K562 (cell line): Measurements from ENCODE around the gene HIVEP1. TPM values are rescaled to one million over a fixed set of nuclear protein-coding genes. Genes with fewer than 3 reads are reported as not detected.

Source experiments
- ATAC-seq: fragments of 200-7000 bp; cut with Tn5 transposase; 3 replicates; pipeline ENCODE4 v1.9.1; 2020; ENCODE audit warnings: moderate library complexity
- BruUV-seq: library from RNA; stranded (reverse); fragments of 400-500 nt; replicated peaks from 2 replicates; lab custom pipeline; 2021; lab: Mats Ljungman, UMichigan
- CTCF ChIA-PET: fragments of 300-600 bp; formaldehyde crosslinking; extraction: SDS; loops from one replicate; lab custom pipeline; 2021; ENCODE audit warnings: low intra/inter-chr PET ratio; lab: Yijun Ruan, JAX
- POLR2A ChIA-PET: fragments of 300-600, 350-650 bp; sonication (Branson Sonifier 250); formaldehyde crosslinking; extraction: SDS; loops from one replicate; lab custom pipeline; 2021; ENCODE audit warnings: antibody characterized with exemption, inconsistent platforms; lab: Yijun Ruan, JAX
- DNase-seq, 4 experiments: peaks; one replicate each; pipeline versions ENCODE4 v3.0.0 to v3.0.0-alpha.2; 2011 to 2018; ENCODE audit warnings: low spot score in 3 of 4, mixed read lengths in 3 of 4; ENCODE audit errors: extremely low read depth in 1 of 4
- FAIRE-seq: peaks from 2 replicates; lab custom pipeline; 2011; peaks lifted over from hg19 to GRCh38; lab: Jason Lieb, UNC
- H2AFZ ChIP-seq: 2 replicates; pipeline ENCODE4 v1.6.0; 2011; ENCODE audit warnings: low read depth, low read length, control low read depth, inconsistent platforms
- H3K27ac ChIP-seq: fragments of 200-600 bp; 3 replicates; pipeline ENCODE4 v1.8.0; 2011; ENCODE audit warnings: low read depth, mild to moderate bottlenecking, control low read depth, inconsistent platforms, low read length, moderate library complexity, mixed read lengths; ENCODE audit errors: extremely low read depth
- H3K27me3 ChIP-seq, 2 experiments: fragments of 300-600 bp in 1 of 2; 2 replicates in 1 of 2; 3 replicates in 1 of 2; pipeline versions ENCODE4 v1.6.0 to v1.8.0; 2011; ENCODE audit warnings: inconsistent platforms in 2 of 2, low read length in 2 of 2, mild to moderate bottlenecking in 1 of 2, mixed read lengths in 1 of 2, moderate library complexity in 1 of 2; ENCODE audit not compliant: control insufficient read depth in 2 of 2, insufficient read depth in 2 of 2
- H3K36me3 ChIP-seq: fragments of 300-600 bp; 3 replicates; pipeline ENCODE4 v1.8.0; 2011; ENCODE audit warnings: mild to moderate bottlenecking, low read length, inconsistent platforms; ENCODE audit not compliant: control insufficient read depth, insufficient read depth
- H3K4me1 ChIP-seq, 2 experiments: fragments of 200-600 bp in 1 of 2; replicated peaks in 1 of 2; 2 replicates in 1 of 2; 3 replicates in 1 of 2; pipeline versions ENCODE4 v1.5.1 to v1.8.0; 2011; ENCODE audit warnings: inconsistent platforms in 2 of 2, low read length in 2 of 2, mild to moderate bottlenecking in 1 of 2, mixed read lengths in 1 of 2, moderate library complexity in 1 of 2; ENCODE audit not compliant: control insufficient read depth in 2 of 2, insufficient read depth in 2 of 2
- H3K4me2 ChIP-seq: 2 replicates; pipeline ENCODE4 v1.6.1; 2011; ENCODE audit warnings: low read length, control low read depth, inconsistent platforms, mixed read lengths; ENCODE audit not compliant: insufficient read depth
- H3K4me3 ChIP-seq: fragments of 200-600 bp; sonication (generic), shearing (Covaris generic); 2 replicates; pipeline ENCODE4 v1.5.1; 2016; ENCODE audit warnings: control low read depth, inconsistent platforms
- H3K79me2 ChIP-seq: fragments of 200-600 bp; 3 replicates; pipeline ENCODE4 v1.8.0; 2011; ENCODE audit warnings: low read length, inconsistent platforms; ENCODE audit not compliant: control insufficient read depth, insufficient read depth
- H3K9ac ChIP-seq, 2 experiments: 2 replicates each; pipeline versions ENCODE4 v1.6.0 to v1.6.1; 2011; ENCODE audit warnings: low read depth in 2 of 2, low read length in 2 of 2, control low read depth in 1 of 2, inconsistent platforms in 1 of 2, mild to moderate bottlenecking in 1 of 2, mixed read lengths in 1 of 2; ENCODE audit not compliant: insufficient read depth in 1 of 2
- H3K9me1 ChIP-seq: one replicate; pipeline ENCODE4 v1.6.0; 2011; ENCODE audit warnings: inconsistent platforms, mild to moderate bottlenecking, low read length, moderate library complexity; ENCODE audit not compliant: control insufficient read depth, insufficient read depth
- H3K9me3 ChIP-seq: replicated peaks from 2 replicates; pipeline ENCODE4 v1.5.1; 2011; ENCODE audit warnings: low read depth, low read length, inconsistent platforms; ENCODE audit not compliant: control insufficient read depth, insufficient read depth
- H4K20me1 ChIP-seq: replicated peaks from 2 replicates; pipeline ENCODE4 v1.6.1; 2011; ENCODE audit warnings: low read length, inconsistent platforms, mixed read lengths; ENCODE audit not compliant: control insufficient read depth, insufficient read depth
- BACH1 ChIP-seq: fragments of 200-800 bp; sonication (Bioruptor generic); IDR thresholded peaks from 2 replicates; pipeline ENCODE4 v1.6.1; 2016; ENCODE audit warnings: missing genetic modification characterization, missing compliant biosample characterization
- CHD1 ChIP-seq: fragments of 200-600 bp; sonication (generic); IDR thresholded peaks from one replicate; pipeline ENCODE4 v1.6.1; 2012; ENCODE audit warnings: mild to moderate bottlenecking, moderate library complexity, low read length, inconsistent platforms
- ETV5 ChIP-seq: sonication (generic); formaldehyde crosslinking; IDR thresholded peaks from 2 replicates; pipeline ENCODE4 v1.4.0; 2020; ENCODE audit warnings: low read depth, mild to moderate bottlenecking, missing genetic modification reagents
- FOXJ2 ChIP-seq: fragments of 200-800 bp; sonication (Bioruptor generic); IDR thresholded peaks from 2 replicates; pipeline ENCODE4 v1.6.1; 2016; ENCODE audit warnings: missing genetic modification characterization, missing compliant biosample characterization
- RHOXF2B ChIP-seq: fragments of 250-450 bp; sonication (Bioruptor Pico); conservative IDR thresholded peaks from 2 replicates; pipeline ENCODE4 v1.5.1; 2021
- ZBTB40 ChIP-seq, 2 experiments: fragments of 450-650 bp in 1 of 2; sonication (generic) in 1 of 2; formaldehyde crosslinking in 1 of 2; IDR thresholded peaks; 2 replicates each; pipeline versions ENCODE4 v1.7.1 to v1.9.0; 2016 to 2022; ENCODE audit warnings: inconsistent platforms in 1 of 2, mild to moderate bottlenecking in 1 of 2, missing genetic modification reagents in 1 of 2
- ZNF197 ChIP-seq: fragments of 200-800 bp; sonication (Bioruptor generic); IDR thresholded peaks from 2 replicates; pipeline ENCODE4 v1.6.1; 2016; ENCODE audit warnings: low read depth, missing genetic modification characterization, missing compliant biosample characterization
- ZNF584 ChIP-seq: fragments of 200-800 bp; sonication (Bioruptor generic); IDR thresholded peaks from 2 replicates; pipeline ENCODE4 v1.6.1; 2016; ENCODE audit warnings: low read depth, mild to moderate bottlenecking, missing genetic modification characterization, missing compliant biosample characterization
- WGBS: fragments of 100-300 bp; shearing (Covaris generic); methylation state at CpG from one replicate; pipeline ENCODE4 v1.1.6; 2016; ENCODE audit warnings: low coverage, mixed read lengths; ENCODE audit not compliant: insufficient coverage; ENCODE audit errors: missing lambda C conversion rate; 5-methylcytosine and 5-hydroxymethylcytosine counted together
- in situ Hi-C: fragments of 300-500 bp; cut with MboI; formaldehyde crosslinking; loops from 4 replicates; pipeline ENCODE4 v1.15.0; 2018; ENCODE audit warnings: inconsistent platforms, mixed read lengths
- intact Hi-C: fragments of 100-400 bp; cut with micrococcal nuclease; formaldehyde crosslinking; loops from 2 replicates; pipeline ENCODE4 v1.14.2; 2022
- polyA plus RNA-seq, 8 experiments: library from polyadenylated mRNA; depleted of rRNA in 4 of 8; stranded (reverse) in 5 of 8; unstranded in 3 of 8; fragments of >200 nt; fragmentation: Nextera tagmentation in 2 of 8; fragmentation: Illumina TruSeq in 1 of 8; extraction: Ambion mirVana in 2 of 8; extraction: Trizol in 1 of 8; gene quantifications; 2 replicates each; pipeline versions ENCODE4 v1.2.1 to v1.2.3, GENCODE V29; 2011 to 2014; ENCODE audit warnings: inconsistent platforms in 1 of 8, missing spikeins in 1 of 8
- total RNA-seq, 7 experiments: library from RNA; depleted of rRNA in 6 of 7; stranded (reverse); fragments of >200 nt in 6 of 7; fragmentation: Illumina TruSeq in 2 of 7; extraction: Trizol in 2 of 7; gene quantifications; 2 replicates each; pipeline versions ENCODE4 v1.2.1 to v1.2.3, GENCODE V29; 2011 to 2021; ENCODE audit warnings: low replicate concordance in 1 of 7

HIVEP1 gene
- total and polyA plus RNA-seq, 9 of the 15 experiments (the other 6 are each of a cell fraction or from before 2014, with no cell fraction given): 6.0 to 33.3 (median 21.7) TPM

DNA sequence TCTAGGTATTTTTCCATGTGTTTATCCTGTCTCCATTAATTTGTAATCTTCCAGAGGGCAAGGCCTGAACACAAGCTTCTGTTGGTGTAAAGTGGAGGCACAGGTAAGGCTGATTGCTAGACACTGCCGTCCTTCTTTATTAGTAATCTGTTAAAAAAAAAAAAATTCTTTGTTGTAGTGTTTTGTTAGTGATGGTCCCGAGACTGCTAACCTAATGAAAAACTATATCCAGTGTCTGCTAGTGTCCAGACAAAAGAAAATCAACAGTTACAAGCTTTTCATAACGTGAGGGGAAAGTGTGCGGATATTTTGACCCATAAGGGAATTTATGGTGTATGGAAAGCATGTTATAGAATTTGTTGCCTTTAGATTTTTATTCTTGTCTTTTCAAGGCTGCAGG lies 4.2 kb upstream of the HIVEP1 start:
- TSS peak; percentile 97 for BruUV-seq
- intact Hi-C loops: loop anchor here (1.0 to 5.0 kb wide), 5 partner anchors 39 to 229 kb away; partner anchors contain the start of gene ADTRP
- H3K79me2 ChIP-seq: peaks cover 31% of the 10 kb centered on the region
- ChIA-PET CTCF (no interaction called here), POLR2A (interaction anchor here (1.0 to 1.3 kb wide), 3 partner anchors 9 to 76 kb away, joined by 3 to 5 read pairs (median 3); no protein-coding TSS in a partner anchor)
- peaks cover 10 to 16% of the 10 kb centered on the region in 2 experiments for H3K4me1 ChIP-seq
- no peaks in the 10 kb centered on the region for H3K9me3 ChIP-seq
- peak overlapping the region; percentile 98 for H3K4me2 ChIP-seq
- no peaks in the 10 kb centered on the region; the same call in 2 of the 3 replicates for H3K36me3 ChIP-seq
- no peak for DNase-seq
- H3K9me1 ChIP-seq: no peaks in the 10 kb centered on the region
- H3K27me3 ChIP-seq: no peaks in the 10 kb centered on the region
- peak overlapping the region; percentile 89 to 98 for H3K9ac ChIP-seq
- peak overlapping the region; percentile 84 for H3K4me3 ChIP-seq
- ATAC-seq: no peak
- H3K27ac ChIP-seq: peak overlapping the region; percentile 99
- FAIRE-seq: no peak
- H4K20me1 ChIP-seq: no peaks in the 10 kb centered on the region
- TF ChIP-seq BACH1 (tag) (0 out of 2 replicates have a peak, but pooled peaks have one; percentile 47), ETV5 (CRISPR knock-in tag) (no peak), RHOXF2B (CRISPR knock-in tag) (0 out of 2 replicates have a peak, but pooled peaks have one; percentile 35), ZNF584 (CRISPR knock-in tag) (0 out of 2 replicates have a peak, but pooled peaks have one; percentile 4), ZNF197 (CRISPR knock-in tag) (no peak), CHD1 (no peak), FOXJ2 (tag) (peak; percentile 55; the same call in 1 of the 2 replicates), ZBTB40 (IDR thresholded peaks at IDR 0.05) (0 out of 2 replicates have a peak, but pooled peaks have one; percentile 6), ZBTB40 (CRISPR knock-in tag; IDR thresholded peaks at IDR 0.05) (no peak)
- WGBS: 6% methylated on average over 4 of the region's 4 CpGs
- in situ Hi-C loops: loop anchor here (5.0 kb wide), 1 partner anchor 71 kb away; no protein-coding TSS in a partner anchor
- peak overlapping the region; percentile 79 for H2AFZ ChIP-seq
